GM18951 (cell line): Measurements from ENCODE around the gene CHMP1A.
A peak's percentile ranks its signal among the peaks of the same experiment; 100 is the strongest.
"Not testable (repeated sequence)": the region's sequence is repeated elsewhere in the genome, so short reads cannot be mapped to it uniquely, and the experiment has no call there.

Experiments
- POLR2A ChIP-seq: IDR thresholded peaks from 4 replicates; pipeline ENCODE4 v1.6.1; 2011; ENCODE audit warnings: mild to moderate bottlenecking; ENCODE audit not compliant: insufficient read length, insufficient read depth; ENCODE audit errors: extremely low read depth
- in situ Hi-C: fragments of 300-500 bp; cut with MboI; formaldehyde crosslinking; loops from one replicate; pipeline ENCODE4 v1.12.0; 2022; ENCODE audit warnings: low sequenced_read_pairs, mixed read lengths, inconsistent platforms; ENCODE audit not compliant: unreplicated experiment

The CHMP1A gene

GRCh38 chr16:89696670-89697128 lies 39.2 kb upstream of the CHMP1A start:
- in situ Hi-C loops: no loop called here

GRCh38 chr16:89695875-89696669 lies 38.6 kb upstream of the CHMP1A start:
- in situ Hi-C loops: no loop called here
- no peak for TF ChIP-seq POLR2A

More at GRCh38 chr16:89696670-89697128, 39.2 kb upstream of the CHMP1A start:
- no peak for TF ChIP-seq POLR2A

GRCh38 chr16:89695086-89695874 lies 37.8 kb upstream of the CHMP1A start:
- in situ Hi-C loops: no loop called here
- no peak for TF ChIP-seq POLR2A

- in situ Hi-C loops: not testable (repeated sequence)
Observed at GRCh38 chr16:89694784-89695085, 37.2 kb upstream of the CHMP1A start.

- in situ Hi-C loops: no loop called here
- TF ChIP-seq POLR2A: peak; percentile 18
Observed at GRCh38 chr16:89693931-89694783, 36.6 kb upstream of the CHMP1A start.

- TF ChIP-seq POLR2A: no peak
- in situ Hi-C loops: no loop called here
Observed at GRCh38 chr16:89693289-89693731, 35.8 kb upstream of the CHMP1A start.

- in situ Hi-C loops: no loop called here
- no peak for TF ChIP-seq POLR2A
Observed at GRCh38 chr16:89691986-89692569, 34.6 kb upstream of the CHMP1A start.

- in situ Hi-C loops: no loop called here
- no peak for TF ChIP-seq POLR2A
Observed at GRCh38 chr16:89691231-89691985, 33.9 kb upstream of the CHMP1A start.

- no peak for TF ChIP-seq POLR2A
- in situ Hi-C loops: no loop called here
Observed at GRCh38 chr16:89690392-89690901, 32.9 kb upstream of the CHMP1A start.

GRCh38 chr16:89689621-89690020 lies 32.1 kb upstream of the CHMP1A start:
- in situ Hi-C loops: not testable (repeated sequence)

- in situ Hi-C loops: no loop called here
- TF ChIP-seq POLR2A: no peak
Observed at GRCh38 chr16:89689142-89689541, 31.6 kb upstream of the CHMP1A start.

- in situ Hi-C loops: no loop called here
- no peak for TF ChIP-seq POLR2A
Observed at GRCh38 chr16:89688395-89688794, 30.9 kb upstream of the CHMP1A start.
